Omental fat pad (tissue), 4 donors: ENCODE measurements around the gene CARD19. TPM values are rescaled to one million over a fixed set of nuclear protein-coding genes. Genes with fewer than 3 reads are reported as not detected.
"Not testable (repeated sequence)": the region's sequence is repeated elsewhere in the genome, so short reads cannot be mapped to it uniquely, and the experiment has no call there.

Source experiments
- ATAC-seq: fragments of 150-250 bp; one replicate; pipeline ENCODE4 v1.9.1; 2016; ENCODE audit warnings: mild to moderate bottlenecking, moderate library complexity; ENCODE audit not compliant: low FRiP score
- DNase-seq: peaks from one replicate; pipeline ENCODE4 v3.0.0-alpha.2; 2019; ENCODE audit warnings: low spot score
- total RNA-seq, 4 donors: library from RNA; depleted of rRNA; stranded (reverse); fragments of >200 nt; gene quantifications; one replicate each; pipeline ENCODE4 v1.1.0, GENCODE V29; 2016
- TF ChIP-seq, protein P1 (sequence below), 3 donors: fragments of 450-650 bp; IDR thresholded peaks; one replicate each; pipeline ENCODE4 v1.5.1; 2016 to 2017; ENCODE audit warnings: antibody characterized with exemption in 3 of 3, mild to moderate bottlenecking in 3 of 3, moderate library complexity in 2 of 3

The CARD19 gene
- total RNA-seq, 4 donors from 2014 or later: 45.7 to 76.5 (median 57.9) TPM

DNA sequence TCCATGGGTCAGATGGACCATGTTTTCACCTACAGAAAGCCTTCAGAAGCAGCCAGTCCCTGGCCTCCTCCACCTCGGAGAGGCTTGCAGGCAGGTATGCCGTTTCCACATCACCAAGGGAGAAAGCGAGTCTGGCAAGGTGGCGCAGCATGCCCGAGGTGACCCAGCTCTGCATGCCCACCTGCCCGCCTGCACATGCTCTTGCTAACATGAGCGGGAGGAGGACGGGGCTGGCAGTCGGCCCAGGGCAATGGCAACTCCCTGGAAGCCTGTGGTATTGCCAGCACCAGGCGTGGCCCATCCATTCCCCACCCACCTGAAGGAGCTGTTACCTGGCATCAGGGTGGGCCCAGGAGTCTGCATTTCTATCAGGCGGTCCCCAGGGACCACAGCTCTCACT, 41.3 kb downstream of the CARD19 start:
- DNase-seq (no peak), ATAC-seq (no peak)
- TF ChIP-seq, protein P1, sequence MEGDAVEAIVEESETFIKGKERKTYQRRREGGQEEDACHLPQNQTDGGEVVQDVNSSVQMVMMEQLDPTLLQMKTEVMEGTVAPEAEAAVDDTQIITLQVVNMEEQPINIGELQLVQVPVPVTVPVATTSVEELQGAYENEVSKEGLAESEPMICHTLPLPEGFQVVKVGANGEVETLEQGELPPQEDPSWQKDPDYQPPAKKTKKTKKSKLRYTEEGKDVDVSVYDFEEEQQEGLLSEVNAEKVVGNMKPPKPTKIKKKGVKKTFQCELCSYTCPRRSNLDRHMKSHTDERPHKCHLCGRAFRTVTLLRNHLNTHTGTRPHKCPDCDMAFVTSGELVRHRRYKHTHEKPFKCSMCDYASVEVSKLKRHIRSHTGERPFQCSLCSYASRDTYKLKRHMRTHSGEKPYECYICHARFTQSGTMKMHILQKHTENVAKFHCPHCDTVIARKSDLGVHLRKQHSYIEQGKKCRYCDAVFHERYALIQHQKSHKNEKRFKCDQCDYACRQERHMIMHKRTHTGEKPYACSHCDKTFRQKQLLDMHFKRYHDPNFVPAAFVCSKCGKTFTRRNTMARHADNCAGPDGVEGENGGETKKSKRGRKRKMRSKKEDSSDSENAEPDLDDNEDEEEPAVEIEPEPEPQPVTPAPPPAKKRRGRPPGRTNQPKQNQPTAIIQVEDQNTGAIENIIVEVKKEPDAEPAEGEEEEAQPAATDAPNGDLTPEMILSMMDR (IDR thresholded peaks at IDR 0.05): no peak

DNA sequence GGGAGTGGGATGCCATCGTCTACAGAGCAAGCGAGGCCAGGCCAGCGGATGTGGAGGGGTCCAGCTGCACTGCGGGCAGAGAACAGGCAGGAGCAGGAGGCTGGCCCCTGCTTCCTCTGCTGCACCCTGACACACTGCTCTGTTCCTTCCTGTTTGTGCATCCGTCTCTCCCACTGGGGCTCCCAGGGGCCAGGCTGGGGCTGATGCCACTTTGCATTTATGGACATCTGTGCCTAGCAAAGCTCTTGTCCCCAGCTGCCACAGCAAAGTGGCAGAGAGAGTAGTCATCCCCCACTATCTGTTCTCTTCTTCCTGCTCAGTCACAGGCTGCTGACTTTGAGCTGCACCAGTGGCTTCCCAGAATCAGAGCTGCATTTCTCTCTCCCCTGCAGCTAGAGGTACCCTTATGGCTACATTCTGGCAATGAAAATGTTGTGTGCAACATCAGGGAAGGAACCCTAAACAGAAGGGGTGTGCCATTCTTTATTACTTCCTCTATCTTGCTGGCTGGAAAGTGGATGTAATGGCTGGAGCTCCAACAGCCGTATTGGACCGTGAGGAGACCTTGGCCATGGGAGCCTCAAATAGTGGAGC, 42.3 kb downstream of the CARD19 start:
- TF ChIP-seq, protein P1 (IDR thresholded peaks at IDR 0.05): no peak
- ATAC-seq: no peak
- DNase-seq: no peak

DNA sequence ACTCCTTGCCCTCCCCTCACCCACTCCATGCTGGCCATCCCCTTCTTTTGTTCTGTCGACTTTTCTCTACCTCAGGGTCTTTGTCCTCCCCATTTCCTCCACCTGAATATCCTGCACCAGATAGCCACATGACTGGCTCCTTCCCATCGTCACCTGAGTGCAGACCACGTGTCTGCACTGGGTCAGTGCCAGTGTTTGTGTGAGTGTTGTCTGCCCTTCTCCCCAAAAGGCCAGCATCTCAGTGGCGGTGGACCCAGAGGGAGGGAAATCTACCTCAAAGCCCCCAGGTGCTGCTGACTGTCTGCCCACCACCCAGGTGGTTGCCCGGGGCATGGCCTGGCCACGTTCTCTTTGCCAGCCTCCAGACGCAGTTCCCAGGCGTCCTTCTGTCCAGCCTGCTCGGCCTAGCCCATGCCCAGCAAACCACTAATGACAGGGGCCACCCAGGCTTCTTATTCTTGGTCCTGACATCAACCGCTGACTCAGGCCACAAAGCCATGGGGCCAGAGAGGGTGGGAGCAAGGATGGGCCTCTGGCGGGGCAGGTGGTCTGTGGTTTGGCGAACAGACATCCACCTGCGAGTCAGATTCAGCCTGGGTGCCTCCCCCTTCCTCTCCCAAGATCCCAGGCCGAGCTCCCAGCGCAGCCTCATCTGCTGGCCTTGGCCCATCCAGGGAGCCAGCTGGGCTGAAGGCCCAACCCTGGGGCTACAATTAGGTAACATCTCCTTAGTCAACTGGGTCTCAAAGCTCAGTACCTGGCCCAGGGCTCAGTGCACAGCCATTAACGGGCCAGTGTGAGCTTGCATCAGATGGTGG, 43.6 kb downstream of the CARD19 start:
- ATAC-seq: no peak
- TF ChIP-seq, protein P1 (IDR thresholded peaks at IDR 0.05): no peak
- no peak for DNase-seq

DNA sequence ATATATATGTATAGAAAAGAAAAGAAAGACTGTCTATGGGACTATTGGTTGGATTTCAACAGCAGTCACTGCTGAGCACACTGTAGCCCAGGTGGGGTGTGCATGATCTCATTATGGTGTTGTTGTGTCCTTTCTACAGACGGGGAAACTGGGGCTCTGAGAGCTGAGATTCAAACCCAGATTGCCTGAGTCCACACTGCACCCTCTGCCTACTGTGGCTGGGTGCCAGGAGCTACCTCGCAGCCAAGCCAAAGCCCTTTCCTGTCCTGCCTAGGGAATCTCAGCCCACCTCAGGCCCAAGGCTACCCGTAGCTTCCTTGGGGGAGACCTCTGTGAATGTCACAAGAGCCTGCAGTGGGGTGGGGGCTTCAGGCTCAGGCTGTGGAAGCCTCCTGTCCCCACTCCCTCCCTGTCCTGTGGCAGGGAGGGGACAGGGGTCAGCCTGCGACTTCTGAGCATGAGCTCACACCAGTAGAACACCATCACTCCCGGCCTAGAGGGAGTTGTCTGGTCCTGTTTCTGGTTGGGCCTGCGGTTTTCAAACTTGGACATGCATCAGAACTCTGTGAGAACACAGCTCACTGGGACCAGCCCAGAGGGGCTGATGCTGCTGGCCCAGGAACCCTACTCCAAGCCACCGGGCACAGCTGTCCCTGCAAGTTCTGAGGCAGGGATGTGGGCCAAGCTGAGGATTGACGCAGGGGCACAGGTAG, 45.9 kb downstream of the CARD19 start:
- DNase-seq: no peak
- TF ChIP-seq, protein P1 (IDR thresholded peaks at IDR 0.05): no peak
- no peak for ATAC-seq

DNA sequence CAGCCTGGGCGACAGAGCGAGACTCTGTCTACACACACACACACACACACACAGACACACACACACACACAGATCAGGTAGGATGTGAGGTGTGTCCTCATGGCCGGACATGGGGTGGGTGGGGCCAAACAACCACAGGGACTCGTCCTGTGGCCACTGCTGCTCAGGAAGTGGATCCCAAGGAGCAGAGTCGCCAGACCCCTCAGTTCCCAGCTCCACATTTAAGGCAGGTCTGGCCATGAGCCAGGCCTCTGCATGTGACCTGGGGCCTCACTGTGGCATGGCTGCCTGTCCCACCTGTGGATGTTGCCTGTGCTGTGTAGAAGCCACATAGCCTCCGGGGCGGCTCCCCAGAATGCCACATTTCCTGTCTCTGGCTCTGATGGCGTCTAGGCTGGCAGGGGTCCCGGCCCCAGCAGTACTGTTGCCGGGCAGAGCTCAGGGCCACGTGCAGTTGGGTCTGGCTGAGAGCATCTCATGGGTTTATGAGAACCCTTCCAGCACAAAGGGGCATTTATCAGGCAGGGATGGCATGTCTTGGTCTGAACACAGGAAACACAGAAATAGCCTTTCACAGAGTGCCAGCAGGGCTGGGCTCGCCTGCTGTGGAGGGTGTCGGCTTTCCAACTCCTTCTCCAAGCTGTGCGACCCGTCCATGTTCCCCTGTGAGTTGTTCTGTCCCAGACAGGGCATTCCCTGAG, 48.0 kb downstream of the CARD19 start:
- TF ChIP-seq, protein P1 (IDR thresholded peaks at IDR 0.05): no peak
- DNase-seq: no peak
- no peak for ATAC-seq

DNA sequence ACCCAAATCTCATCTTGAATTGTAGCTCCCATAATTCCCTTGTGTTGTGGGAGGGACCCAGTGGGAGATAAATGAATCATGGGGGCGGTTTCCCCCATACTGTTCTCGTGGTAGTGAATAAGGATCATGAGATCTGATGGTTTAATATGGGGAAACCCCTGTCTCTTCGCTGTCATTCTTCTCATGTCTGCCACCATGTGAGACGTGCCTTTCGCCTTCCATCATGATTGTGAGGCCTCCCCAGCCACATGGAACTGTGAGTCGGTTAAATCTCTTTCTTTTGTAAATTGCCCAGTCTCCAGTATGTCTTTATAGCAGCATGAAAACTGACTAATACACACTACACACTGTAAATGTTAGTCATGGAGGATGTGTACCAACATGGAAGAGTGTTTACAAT, 50.7 kb downstream of the CARD19 start:
- DNase-seq, ATAC-seq: not testable (repeated sequence)

DNA sequence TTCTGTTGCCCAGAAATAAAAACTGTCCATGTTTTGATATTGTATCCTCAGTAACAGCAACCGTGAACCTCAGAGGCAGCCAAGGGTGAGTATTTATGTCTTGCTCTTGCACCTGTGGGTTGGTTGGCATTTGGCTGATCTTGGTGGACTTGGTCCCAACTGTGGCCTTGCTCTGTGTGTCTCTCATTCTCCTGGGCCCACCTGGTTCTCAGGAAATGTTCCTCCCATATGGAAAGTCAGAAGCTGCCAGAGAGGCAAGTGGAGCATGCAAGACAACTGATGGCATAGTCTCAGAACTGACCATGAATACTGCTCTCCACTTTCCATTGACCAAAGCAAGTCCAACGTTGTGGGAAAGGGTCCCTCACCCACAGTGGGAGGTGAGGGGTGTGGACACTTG, 51.6 kb downstream of the CARD19 start:
- ATAC-seq (no peak), DNase-seq (no peak)
- TF ChIP-seq, protein P1 (IDR thresholded peaks at IDR 0.05): no peak
